GM21528 (cell line): ENCODE data around the gene AMBP.

Source experiments
- ATAC-seq: cut with Tn5 transposase; IDR thresholded peaks from one replicate; pipeline ENCODE4 v1.9.1; 2021; ENCODE audit warnings: mild to moderate bottlenecking, moderate library complexity; ENCODE audit not compliant: unreplicated experiment, low FRiP score

The AMBP gene

DNA sequence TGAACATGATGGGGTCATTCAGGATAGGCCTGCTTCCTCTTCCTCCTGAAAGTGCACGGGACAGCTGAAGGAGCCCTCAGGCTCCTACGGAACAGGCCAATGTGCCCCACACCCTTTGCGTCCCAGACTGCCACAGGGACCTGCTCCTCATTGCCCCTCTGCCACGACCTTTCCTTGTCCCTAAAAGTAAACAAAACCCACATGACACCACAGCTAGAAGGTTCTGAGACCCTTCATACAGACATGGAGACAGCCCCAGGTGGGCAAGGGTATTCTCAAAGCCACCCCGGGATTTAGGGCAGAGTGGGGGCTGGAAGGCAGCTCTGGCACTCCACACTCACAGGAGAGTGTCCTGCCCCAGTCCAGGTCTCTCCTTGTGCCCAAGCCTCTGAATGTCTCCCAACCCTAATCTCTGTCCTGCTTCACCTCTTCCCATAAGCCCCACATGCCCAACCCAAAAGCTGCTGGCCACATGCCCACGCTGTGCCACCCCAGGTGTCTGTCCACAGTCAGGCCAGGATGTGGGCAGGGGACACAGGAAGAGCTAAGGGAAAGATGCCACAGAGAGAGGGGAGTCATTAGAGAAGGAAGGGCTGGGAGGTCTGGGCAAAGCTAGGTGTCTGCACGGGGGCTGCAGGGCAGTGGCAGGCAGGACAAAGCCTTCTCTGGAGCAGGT, 800 bp downstream of the AMBP start:
- ATAC-seq, result no peak

DNA sequence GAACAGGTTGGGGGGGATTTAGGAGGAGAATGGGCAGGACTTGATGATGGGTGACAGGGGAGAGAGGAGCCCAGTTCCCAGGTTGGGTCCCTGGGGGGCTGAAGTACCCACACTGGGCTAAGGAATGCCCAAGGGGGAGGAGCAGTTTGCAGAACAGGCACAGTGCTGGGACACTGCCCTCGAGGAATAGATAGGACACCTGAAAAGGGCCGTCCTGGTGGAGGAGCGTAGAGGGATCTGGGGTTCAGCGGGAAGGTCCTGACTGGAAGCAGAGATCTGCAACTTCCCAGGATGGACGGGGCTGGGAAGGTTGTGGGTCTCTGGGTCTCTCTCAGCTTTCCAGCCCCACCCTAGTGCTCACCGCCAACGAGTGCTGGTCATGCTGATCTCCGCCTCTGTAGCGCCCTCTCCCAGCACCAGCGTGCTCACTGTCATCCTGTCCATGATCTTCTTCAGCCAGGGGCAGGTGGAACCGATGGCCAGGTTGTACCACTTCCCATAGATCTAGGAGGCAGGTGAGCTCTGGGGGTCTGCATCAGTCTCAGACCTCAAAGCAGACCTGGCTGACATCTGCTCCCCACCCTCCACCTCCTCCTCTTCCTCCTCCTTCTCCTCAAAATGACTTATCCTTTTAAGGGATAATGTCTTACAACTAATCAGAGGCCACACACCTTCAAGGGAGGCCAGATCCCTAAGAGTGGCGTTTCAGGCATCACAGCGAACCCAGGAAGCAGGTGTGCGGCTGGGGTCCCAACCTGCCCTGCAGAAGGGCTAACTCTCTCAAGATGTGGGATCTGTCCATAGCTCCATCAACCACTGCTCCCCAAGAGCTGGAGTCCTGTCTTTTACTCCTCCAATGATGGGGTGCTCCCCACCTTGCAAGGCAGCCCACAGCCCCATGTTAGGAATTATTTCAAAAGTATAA, 1.6 kb downstream of the AMBP start:
- ATAC-seq, result no peak

DNA sequence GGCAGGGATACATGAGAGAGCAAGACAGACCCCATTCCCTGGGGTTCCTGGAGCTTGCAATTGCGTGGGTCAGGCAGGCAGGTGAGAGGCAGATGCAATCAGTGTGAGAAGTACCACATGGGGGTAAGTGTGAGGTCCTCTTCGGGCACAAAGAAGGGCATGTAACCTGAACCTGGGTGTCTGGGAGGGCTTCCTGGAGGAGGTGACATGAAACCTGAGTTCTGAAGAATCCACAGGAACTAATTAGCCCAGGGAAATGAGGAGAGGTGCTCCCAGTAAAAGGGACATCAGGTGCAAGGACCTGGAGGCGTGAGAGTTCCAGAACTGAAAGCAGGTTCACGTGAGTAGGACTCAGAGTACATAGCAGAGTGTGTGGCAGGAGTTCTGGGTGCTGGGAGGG, 2.5 kb downstream of the AMBP start:
- no peak for ATAC-seq

DNA sequence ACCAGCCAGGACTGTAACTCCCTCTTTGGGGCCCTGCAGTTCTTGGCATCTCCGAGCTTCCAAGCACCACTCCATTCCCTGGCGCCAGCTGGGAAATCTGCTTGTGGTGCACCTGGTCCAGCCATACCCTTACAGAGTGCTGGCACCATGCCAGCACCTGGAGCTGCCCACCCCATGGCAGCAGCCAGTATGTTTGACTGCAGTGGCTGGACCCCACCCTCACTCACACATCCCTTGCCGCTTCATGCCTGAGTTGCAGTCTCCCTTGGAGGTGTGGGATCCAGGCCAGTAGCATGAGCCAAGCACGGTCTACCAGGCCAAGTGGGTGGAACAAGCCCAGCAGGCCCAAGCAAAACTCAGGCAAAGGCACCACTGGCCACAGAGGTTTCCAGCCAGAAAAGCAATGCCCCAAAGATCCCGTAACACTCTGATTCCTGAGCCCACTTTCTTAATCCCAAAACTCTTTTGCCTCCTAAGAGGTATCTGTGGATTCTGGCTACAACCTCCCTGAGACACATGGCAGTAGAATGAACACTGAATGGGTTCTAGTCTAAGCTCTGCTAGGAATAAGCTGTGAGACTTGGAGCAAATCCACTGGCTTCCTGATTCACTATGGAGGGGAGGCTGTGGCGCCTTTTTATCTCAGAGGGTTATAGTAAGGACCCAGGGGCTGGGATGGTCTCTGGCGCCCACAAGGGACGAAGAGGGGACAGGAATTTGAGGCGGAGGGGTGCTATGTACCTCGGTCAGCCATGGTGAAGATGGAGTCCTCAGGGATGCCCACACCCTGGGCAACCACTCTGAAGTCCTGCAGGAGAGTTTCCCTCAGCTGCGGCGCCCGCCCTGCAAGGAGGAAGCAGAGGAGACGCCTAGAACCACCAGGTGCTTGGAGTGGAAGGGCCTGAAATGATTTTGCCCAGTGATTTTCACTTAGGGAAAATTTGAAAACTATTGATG, 5.6 kb downstream of the AMBP start:
- ATAC-seq, result no peak

DNA sequence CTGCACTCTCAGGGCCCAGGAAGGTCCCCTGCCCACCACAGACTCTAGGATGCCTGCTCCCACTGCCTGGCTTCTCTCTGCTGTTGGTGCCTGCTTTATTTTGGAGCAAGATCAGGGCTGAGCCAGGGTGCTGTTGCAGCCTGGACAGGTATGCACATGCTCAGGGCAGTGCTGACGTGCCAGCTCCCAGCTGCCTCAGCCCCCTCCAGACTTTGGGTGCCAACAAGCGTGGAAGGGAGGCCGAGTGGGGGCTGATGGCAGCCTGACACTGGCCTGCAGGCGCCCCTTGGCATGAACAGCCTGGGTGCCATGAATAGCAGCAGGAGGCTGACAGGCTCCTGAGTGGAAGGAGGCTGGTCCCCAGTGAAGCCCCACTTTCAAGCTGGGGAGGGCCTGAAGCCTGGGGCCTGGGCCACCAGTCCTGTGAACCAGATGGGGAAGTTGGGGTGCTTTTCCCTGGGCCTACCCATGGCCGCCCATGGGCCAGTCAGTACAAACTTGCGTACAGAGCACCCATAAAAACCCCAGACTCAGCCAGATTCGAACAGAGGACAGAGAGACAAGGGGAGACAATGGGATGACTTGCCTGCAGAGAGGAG, 6.8 kb downstream of the AMBP start:
- ATAC-seq, result no peak

DNA sequence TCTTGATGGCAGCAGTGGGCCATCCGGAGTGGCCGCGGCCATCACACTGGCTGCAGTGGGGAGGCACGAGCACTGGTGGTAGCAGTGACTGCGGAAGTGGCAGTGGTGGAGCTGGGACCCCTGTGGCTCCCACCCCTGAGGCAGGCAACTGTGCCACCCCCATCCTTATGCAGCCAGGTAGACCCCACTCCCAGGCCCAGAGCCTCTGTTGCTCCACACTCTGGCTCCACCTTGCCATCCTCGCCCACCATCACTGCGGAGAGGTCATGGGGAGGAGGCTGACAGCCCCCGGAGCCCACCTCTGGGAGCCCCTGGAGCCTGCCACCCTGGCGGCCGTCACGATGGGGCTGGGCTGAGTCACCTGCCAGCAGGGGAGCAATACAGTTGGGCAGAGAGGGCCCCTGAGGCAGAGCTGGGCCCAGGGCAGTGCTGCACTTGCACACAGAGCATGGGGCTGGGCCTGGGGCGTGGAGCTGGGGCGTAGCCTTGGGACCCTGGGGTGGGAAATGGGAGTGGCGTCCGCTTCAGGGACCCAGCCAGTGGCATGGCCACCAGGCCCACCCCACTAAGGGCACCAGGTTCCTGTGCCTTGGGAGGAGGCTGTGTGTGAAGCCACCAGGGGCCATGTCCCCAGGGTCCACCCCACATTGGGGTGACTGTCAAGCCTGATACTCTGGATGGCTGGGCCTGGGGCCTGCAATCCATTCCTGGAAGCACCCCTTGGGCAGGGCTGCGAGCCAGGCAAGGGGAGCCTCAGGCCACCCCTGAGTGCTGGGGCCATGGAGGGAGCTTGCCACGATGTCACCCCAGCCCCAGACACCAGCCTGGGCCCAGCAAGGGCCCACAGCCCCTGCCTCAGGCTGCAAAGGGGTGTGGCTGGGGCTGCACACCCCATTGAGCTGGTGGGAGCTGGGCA, 7.7 kb downstream of the AMBP start:
- ATAC-seq, result no peak

DNA sequence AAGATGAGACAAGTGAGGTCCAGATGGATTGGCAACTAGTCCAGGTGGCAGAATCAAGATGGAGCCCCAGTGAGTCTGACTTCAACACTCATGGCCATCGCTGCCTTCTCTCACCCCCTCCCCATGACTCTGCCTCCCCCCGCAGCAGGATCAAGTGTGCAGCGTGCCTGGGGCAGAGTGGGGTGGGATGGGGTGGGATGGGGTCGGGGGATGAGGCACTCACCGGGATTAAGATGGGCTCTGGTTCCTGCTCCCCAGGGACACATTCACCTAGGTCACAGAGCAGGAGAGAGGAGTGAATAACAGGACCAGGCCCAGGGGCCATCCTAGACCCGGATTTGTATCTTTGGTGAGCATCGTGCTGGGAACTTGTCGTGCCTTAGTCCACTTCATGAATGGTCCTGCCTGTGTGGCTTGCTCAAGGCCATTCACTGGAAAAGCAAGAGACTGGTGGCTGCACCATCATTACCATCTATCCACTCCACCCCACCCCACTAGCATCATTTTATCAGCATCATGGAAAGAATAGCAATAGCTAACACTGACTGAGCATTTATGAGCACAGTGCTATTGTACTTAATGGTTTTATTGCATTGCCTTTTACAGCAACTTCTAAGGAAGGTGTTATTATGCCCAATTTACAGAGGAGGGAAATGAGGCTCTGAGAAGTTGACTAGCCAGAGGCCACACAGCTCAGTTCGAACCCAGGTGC, 8.5 kb downstream of the AMBP start:
- ATAC-seq, result no peak

DNA sequence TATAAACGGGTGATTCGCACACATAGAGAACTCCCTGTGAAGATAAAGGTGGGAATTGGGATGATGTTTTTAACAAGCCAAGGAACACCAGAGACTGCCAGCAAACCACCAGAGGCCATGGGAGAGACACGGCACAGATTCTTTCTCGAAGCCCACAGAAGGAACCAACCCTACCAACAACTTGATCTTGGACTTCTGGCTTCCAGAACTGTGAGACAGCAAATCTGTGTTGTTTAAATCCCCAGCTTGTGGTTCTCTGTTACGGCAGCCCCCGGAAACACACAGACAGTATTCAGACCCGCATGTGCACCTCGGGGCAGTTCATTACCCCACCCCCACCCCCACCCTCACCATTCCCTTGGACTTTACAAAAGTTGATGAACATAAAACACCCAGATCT, 12.8 kb downstream of the AMBP start:
- no peak for ATAC-seq

DNA sequence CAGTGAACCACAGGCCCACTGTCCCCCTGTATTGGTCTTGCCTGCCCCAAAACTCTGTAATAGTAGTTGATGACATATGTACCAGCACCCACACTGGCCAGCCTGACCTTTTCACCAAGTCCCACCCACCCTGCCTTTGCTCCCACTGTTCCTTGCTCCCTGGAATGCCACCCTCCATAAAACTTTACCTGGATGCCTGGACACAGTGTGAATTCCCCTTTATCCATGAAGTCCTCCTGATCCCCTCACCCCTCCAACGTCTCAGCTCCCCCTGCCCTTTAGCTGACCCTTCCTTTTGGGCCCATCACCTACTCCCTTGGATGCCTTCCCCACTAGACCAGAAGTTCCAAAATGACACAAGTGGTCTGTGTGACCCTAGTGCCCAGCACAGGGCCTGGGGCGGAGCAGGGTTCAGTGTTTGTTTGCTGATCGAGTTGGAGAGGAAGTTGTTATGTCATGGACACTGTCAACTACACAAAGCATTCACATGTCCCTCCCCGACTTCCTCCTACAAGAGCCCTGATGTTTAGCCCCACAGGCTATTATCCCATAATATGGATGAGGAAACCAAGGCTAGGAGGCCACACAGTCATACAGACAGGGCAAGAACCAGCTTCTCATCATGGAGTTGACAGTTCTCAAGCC, 16.1 kb downstream of the AMBP start:
- no peak for ATAC-seq

DNA sequence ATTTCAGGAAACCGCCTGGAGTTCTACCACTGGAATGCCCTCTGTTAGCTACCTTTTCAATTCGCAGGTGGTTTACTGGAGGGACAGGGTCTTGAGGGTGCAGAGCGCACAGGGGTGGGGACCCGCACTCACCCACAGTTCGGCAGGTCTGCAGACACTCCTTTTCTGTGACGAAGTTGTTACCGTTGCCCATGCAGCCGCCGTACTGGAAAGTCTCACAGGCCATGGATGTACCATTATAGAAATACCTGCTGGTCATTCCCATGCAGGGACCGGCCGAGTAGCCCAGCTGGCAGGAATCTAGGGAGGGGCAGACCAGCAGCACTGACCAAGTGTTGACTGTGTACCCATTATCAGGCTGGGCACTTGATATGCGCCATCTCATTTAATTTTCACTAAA, 16.8 kb downstream of the AMBP start:
- ATAC-seq, result no peak

DNA sequence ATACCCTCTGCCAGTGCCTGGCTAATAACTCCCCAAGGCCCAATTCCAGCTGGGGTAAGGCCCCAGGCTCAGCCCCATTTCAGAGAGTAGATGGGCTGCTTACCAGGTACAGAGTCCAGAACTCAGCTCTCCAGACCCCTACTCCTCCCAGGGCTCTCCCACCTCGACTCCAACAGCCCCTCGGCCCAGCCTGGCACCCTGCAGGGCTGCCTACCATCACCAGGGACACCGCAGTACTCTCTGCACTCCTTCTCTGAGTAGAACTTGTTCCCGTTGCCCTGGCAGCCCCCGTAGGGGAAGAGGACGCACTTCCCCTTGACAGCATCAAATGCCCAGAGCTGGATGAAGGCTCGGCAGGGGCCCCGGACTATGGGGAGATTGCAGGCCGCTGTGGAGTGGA, 17.4 kb downstream of the AMBP start:
- ATAC-seq, result no peak

DNA sequence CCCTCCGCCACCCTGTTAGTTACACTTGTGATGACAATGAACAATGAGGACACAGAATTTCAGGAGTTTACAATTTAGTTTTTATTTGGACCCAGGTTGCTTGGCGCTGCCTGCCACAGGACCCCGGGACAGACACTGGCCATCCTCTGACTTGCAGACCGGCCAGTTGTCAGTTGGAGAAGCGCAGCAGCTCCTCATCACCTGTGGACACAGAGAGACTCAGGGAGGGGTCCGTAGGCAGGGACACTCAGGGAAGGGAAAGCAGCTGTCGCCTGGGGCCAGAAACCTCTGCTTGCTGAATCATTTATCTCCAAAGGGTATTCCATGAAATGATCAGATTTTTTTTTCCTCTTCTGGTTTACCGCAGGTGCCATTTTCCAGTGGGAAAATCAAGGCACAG, 18.0 kb downstream of the AMBP start:
- ATAC-seq, result no peak

DNA sequence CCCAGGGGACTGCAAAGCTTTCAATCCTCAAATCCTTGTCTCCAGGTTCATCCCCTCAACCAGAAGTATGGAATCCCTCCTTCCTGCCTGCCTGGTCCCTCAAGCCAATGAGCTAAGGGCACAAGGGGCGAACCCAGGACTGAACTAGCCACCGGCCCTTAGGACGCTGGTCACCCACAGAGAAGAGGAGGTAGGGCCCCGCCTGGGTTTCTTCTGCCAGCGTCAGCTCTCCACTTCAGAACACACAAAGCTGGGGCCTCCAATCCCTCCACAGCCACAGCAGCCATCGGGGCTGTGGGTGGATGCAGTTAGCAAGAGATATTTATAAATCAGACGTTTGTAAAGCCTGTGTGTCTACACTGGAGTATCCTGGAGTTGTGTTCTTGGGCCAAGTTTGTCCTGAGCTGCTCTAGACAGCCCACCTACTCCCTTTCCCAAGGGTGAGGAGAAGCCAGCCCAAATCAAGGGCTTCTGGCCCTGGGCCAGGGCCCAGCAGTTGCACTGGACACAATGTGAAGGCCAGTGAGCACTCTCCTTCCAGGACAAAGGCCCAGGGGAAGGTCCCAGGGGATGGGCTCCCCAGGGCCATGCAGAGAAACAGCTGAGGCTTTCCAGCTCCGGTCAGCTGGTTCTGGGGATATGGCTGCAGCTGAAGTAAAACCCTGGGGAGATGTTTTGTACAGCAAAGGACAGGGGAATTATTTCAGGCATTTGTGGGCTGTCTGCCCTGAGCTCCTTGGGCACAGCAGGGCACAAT, 18.9 kb downstream of the AMBP start:
- ATAC-seq, result no peak

DNA sequence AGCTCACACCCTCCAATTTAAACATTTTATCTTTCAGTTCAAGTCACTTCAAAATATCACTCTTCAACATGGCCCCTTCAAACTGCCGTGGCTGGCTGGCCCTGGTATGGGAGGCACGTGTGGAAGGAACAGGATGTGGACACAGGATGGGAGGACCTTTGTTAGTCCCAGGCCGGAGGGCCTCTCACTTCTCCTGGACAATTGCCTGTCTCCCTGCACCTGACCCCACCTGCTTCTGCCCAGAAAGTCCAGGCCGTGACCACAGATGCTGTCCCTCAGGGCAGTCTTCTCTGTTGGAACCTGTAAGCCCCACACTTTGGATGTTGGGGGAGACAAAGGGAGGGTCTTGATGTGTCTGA, 19.4 kb downstream of the AMBP start:
- no peak for ATAC-seq

DNA sequence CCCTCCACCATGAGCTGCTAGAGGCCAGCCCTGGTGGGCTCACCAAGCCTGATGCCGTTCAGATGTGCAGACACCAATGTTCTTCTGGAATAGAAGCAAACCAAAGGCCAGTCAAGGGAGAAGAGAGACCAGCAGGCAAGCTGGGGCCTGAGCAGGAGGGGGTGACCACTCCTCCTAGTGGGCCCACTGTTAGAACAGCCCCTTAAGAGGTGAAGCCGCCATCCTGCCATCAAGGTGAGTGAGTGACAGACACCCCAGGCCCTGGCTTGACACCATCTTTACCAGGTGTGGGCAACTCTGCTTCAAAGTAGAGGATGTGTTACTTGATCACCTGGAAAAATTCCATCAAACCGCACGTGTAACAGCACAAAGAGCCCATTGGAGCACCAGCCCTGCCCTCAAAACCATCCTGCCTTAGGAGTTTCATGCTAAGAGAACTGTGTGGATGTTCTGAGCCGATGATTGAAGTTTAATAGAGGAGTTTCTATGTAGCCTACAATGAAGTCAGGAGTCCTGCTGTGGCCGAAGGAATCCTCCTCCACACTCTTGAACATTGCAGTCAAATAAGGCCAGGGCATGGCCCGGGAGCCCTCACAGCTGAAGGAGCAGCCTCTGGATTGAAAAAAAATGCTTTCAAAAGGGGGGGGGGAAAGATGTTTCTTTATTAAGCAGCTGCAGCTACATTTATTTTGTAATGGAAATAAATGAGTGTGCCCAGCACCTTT, 20.8 kb downstream of the AMBP start:
- no peak for ATAC-seq

DNA sequence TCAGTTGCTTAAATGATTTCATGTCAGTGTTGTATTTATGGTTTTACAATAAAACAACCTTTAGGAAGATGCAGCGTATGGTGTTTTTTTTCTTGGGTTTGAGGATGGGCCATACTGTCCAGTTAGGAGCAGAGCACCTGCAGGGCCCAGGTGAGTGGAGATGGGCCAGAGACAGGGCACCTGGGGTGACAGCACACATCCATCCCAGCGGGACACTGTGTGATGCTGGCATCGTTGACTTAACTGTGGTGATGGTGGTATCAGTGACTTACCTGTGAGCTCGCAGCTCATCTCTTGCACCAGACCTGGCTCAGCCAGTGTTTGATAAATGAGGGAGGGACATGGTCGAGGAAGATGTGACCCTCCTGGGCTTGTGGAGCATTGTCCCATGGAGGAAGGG, 21.6 kb downstream of the AMBP start:
- ATAC-seq, result no peak

DNA sequence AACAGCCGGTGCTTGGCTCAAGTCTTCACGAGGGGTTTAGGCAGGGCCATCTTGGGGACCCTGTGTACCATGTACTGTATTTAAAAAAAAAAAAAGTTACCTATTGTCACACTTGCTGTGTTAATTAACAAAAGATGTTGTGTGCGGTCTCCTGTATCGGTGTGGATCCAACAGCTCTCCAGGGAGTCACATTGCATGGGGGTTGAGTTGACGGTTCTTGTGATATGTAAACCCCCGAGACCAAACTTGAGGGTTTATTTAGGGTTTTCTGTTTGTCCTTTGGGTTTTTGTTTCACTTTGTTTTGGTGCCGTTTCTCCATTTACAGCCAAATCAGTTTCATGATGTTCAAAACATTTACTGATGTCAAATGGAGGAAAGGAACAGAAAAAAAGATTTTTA, 22.2 kb downstream of the AMBP start:
- ATAC-seq, result no peak
